Activated T-cell treated with anti-CD3 and anti-CD28 coated beads, Interleukin-2, amount 50 U/mL, for 24 hours (primary cell): Measurements from ENCODE around the gene SOX4.

Experiments
- DNase-seq: peaks from one replicate; pipeline ENCODE4 v3.0.0-alpha.2; 2020
- H3K27ac Mint-ChIP-seq: 2 replicates; pipeline ENCODE4 v1.8.0; 2020; ENCODE audit warnings: mild to moderate bottlenecking, mixed read lengths
- H3K27me3 Mint-ChIP-seq: 2 replicates; pipeline ENCODE4 v1.8.0; 2020; ENCODE audit warnings: mixed read lengths
- H3K36me3 Mint-ChIP-seq: 2 replicates; pipeline ENCODE4 v1.8.0; 2020; ENCODE audit warnings: low read depth, mixed read lengths
- H3K4me1 Mint-ChIP-seq: 2 replicates; pipeline ENCODE4 v1.8.0; 2020; ENCODE audit warnings: low read depth, mixed read lengths
- H3K4me3 Mint-ChIP-seq: 2 replicates; pipeline ENCODE4 v1.8.0; 2020; ENCODE audit warnings: mild to moderate bottlenecking, moderate library complexity, mixed read lengths
- H3K9me3 Mint-ChIP-seq: 2 replicates; pipeline ENCODE4 v1.8.0; 2020; ENCODE audit warnings: mixed read lengths

The SOX4 gene

GRCh38 chr6:21588481-21589351 lies 4.8 kb upstream of the SOX4 start:
- H3K27ac Mint-ChIP-seq, result peak overlapping the region; percentile 57
- H3K27me3 Mint-ChIP-seq, result peaks cover 57% of the 10 kb centered on the region
- H3K9me3 Mint-ChIP-seq, result no peaks in the 10 kb centered on the region
- no peak for DNase-seq
- H3K36me3 Mint-ChIP-seq, result no peaks in the 10 kb centered on the region
- H3K4me3 Mint-ChIP-seq, result peak overlapping the region; percentile 83
- H3K4me1 Mint-ChIP-seq, result peaks cover 17% of the 10 kb centered on the region

GRCh38 chr6:21589352-21590345 lies 3.9 kb upstream of the SOX4 start:
- peak; percentile 90 for DNase-seq
- no peaks in the 10 kb centered on the region for H3K9me3 Mint-ChIP-seq
- H3K27ac Mint-ChIP-seq, result no peak overlapping the region
- no peaks in the 10 kb centered on the region for H3K36me3 Mint-ChIP-seq
- peaks cover 58% of the 10 kb centered on the region for H3K27me3 Mint-ChIP-seq
- peaks cover 19% of the 10 kb centered on the region for H3K4me1 Mint-ChIP-seq
- H3K4me3 Mint-ChIP-seq, result peak overlapping the region; percentile 83

- H3K27me3 Mint-ChIP-seq, result peaks cover 60% of the 10 kb centered on the region
- H3K27ac Mint-ChIP-seq, result no peak overlapping the region
- DNase-seq, result no peak
- no peaks in the 10 kb centered on the region for H3K36me3 Mint-ChIP-seq
- no peaks in the 10 kb centered on the region for H3K9me3 Mint-ChIP-seq
- H3K4me1 Mint-ChIP-seq, result peaks cover 20% of the 10 kb centered on the region
- no peak overlapping the region for H3K4me3 Mint-ChIP-seq
These were observed 3.2 kb upstream of the SOX4 start for GRCh38 chr6:21590346-21590745.

GRCh38 chr6:21591446-21591845 lies 2.1 kb upstream of the SOX4 start:
- Mint-ChIP-seq H3K36me3 (no peaks in the 10 kb centered on the region), H3K9me3 (no peaks in the 10 kb centered on the region), H3K4me3 (no peak overlapping the region), H3K27ac (no peak overlapping the region), H3K4me1 (peaks cover 29% of the 10 kb centered on the region), H3K27me3 (peaks cover 59% of the 10 kb centered on the region)
- DNase-seq, result no peak

- DNase-seq, result no peak
- Mint-ChIP-seq H3K9me3 (no peaks in the 10 kb centered on the region), H3K4me1 (peaks cover 28% of the 10 kb centered on the region), H3K27ac (no peak overlapping the region), H3K36me3 (no peaks in the 10 kb centered on the region), H3K4me3 (no peak overlapping the region), H3K27me3 (peaks cover 57% of the 10 kb centered on the region)
These were observed 598 bp upstream of the SOX4 start for GRCh38 chr6:21592953-21593352.

- Mint-ChIP-seq H3K9me3 (no peaks in the 10 kb centered on the region), H3K36me3 (no peaks in the 10 kb centered on the region), H3K4me3 (no peak overlapping the region), H3K4me1 (peaks cover 23% of the 10 kb centered on the region), H3K27me3 (peaks cover 60% of the 10 kb centered on the region), H3K27ac (no peak overlapping the region)
- no peak for DNase-seq
These were observed 420 bp downstream of the SOX4 start for GRCh38 chr6:21593927-21594415.

- H3K4me1 Mint-ChIP-seq, result peaks cover 21% of the 10 kb centered on the region
- H3K27ac Mint-ChIP-seq, result peak overlapping the region; percentile 83
- H3K27me3 Mint-ChIP-seq, result peaks cover 67% of the 10 kb centered on the region
- H3K36me3 Mint-ChIP-seq, result no peaks in the 10 kb centered on the region
- H3K4me3 Mint-ChIP-seq, result peak overlapping the region; percentile 80
- H3K9me3 Mint-ChIP-seq, result no peaks in the 10 kb centered on the region
- DNase-seq, result peak; percentile 72
These were observed 1.1 kb downstream of the SOX4 start for GRCh38 chr6:21594416-21595281.

- Mint-ChIP-seq H3K36me3 (no peaks in the 10 kb centered on the region), H3K9me3 (no peaks in the 10 kb centered on the region), H3K27me3 (peaks cover 67% of the 10 kb centered on the region), H3K4me3 (peak overlapping the region; percentile 77), H3K4me1 (peaks cover 21% of the 10 kb centered on the region), H3K27ac (peak overlapping the region; percentile 81)
- peak; percentile 51 for DNase-seq
These were observed 2.0 kb downstream of the SOX4 start for GRCh38 chr6:21595285-21596144.

GRCh38 chr6:21596145-21596948 lies 2.8 kb downstream of the SOX4 start:
- DNase-seq, result peak; percentile 45
- H3K4me3 Mint-ChIP-seq, result peak overlapping the region; percentile 77
- peaks cover 68% of the 10 kb centered on the region for H3K27me3 Mint-ChIP-seq
- no peaks in the 10 kb centered on the region for H3K36me3 Mint-ChIP-seq
- H3K4me1 Mint-ChIP-seq, result peaks cover 21% of the 10 kb centered on the region
- no peaks in the 10 kb centered on the region for H3K9me3 Mint-ChIP-seq
- peak overlapping the region; percentile 84 for H3K27ac Mint-ChIP-seq

- no peak for DNase-seq
- peak overlapping the region; percentile 84 for H3K27ac Mint-ChIP-seq
- H3K36me3 Mint-ChIP-seq, result no peaks in the 10 kb centered on the region
- peak overlapping the region; percentile 77 for H3K4me3 Mint-ChIP-seq
- peaks cover 72% of the 10 kb centered on the region for H3K27me3 Mint-ChIP-seq
- peaks cover 21% of the 10 kb centered on the region for H3K4me1 Mint-ChIP-seq
- H3K9me3 Mint-ChIP-seq, result no peaks in the 10 kb centered on the region
These were observed 3.6 kb downstream of the SOX4 start for GRCh38 chr6:21596949-21597682.

- Mint-ChIP-seq H3K4me3 (peak overlapping the region; percentile 53), H3K27me3 (peaks cover 66% of the 10 kb centered on the region), H3K4me1 (peaks cover 21% of the 10 kb centered on the region), H3K9me3 (no peaks in the 10 kb centered on the region), H3K27ac (no peak overlapping the region), H3K36me3 (no peaks in the 10 kb centered on the region)
- no peak for DNase-seq
These were observed 4.5 kb downstream of the SOX4 start for GRCh38 chr6:21597801-21598673.
